GM23248 (cell line): Measurements from ENCODE around the gene MINDY3. TPM values are rescaled to one million over a fixed set of nuclear protein-coding genes. Genes with fewer than 3 reads are reported as not detected.

Experiments
- DNase-seq: peaks from one replicate; pipeline ENCODE4 v3.0.0-alpha.2; 2015
- H2AFZ ChIP-seq: fragments of 200-600 bp; sonication (generic); 2 replicates; pipeline ENCODE4 v1.6.1; 2016; ENCODE audit warnings: antibody characterized with exemption
- H3F3A ChIP-seq: fragments of 200-600 bp; sonication (generic); 2 replicates; pipeline ENCODE4 v1.6.1; 2016; ENCODE audit warnings: mild to moderate bottlenecking, antibody characterized with exemption, mixed run types; ENCODE audit not compliant: insufficient read depth
- H3K27ac ChIP-seq: fragments of 200-600 bp; sonication (generic); 2 replicates; pipeline ENCODE4 v1.5.1; 2016; ENCODE audit warnings: mild to moderate bottlenecking
- H3K27me3 ChIP-seq: fragments of 200-600 bp; sonication (generic); replicated peaks from 2 replicates; pipeline ENCODE4 v1.6.1; 2016; ENCODE audit warnings: mild to moderate bottlenecking; ENCODE audit not compliant: insufficient read depth
- H3K36me3 ChIP-seq: fragments of 200-600 bp; sonication (generic); 2 replicates; pipeline ENCODE4 v1.6.1; 2016; ENCODE audit warnings: low read depth, mild to moderate bottlenecking
- H3K4me1 ChIP-seq: fragments of 200-600 bp; sonication (generic); 2 replicates; pipeline ENCODE4 v1.6.1; 2016; ENCODE audit warnings: mild to moderate bottlenecking; ENCODE audit not compliant: insufficient read depth
- H3K4me2 ChIP-seq: fragments of 200-600 bp; sonication (generic); one replicate; pipeline ENCODE4 v1.6.1; 2016; ENCODE audit warnings: mild to moderate bottlenecking; ENCODE audit not compliant: unreplicated experiment
- H3K4me3 ChIP-seq: fragments of 200-600 bp; sonication (generic); 2 replicates; pipeline ENCODE4 v1.5.1; 2016; ENCODE audit warnings: mild to moderate bottlenecking
- H3K79me2 ChIP-seq: fragments of 200-600 bp; sonication (generic); 2 replicates; pipeline ENCODE4 v1.6.1; 2016; ENCODE audit warnings: mild to moderate bottlenecking; ENCODE audit not compliant: insufficient read depth
- H3K9ac ChIP-seq: fragments of 200-600 bp; sonication (generic); 2 replicates; pipeline ENCODE4 v1.6.1; 2016; ENCODE audit warnings: mild to moderate bottlenecking
- H3K9me2 ChIP-seq: fragments of 200-600 bp; sonication (generic); 2 replicates; pipeline ENCODE4 v1.6.1; 2016; ENCODE audit warnings: mixed run types, mild to moderate bottlenecking, moderate library complexity; ENCODE audit not compliant: insufficient read depth
- H3K9me3 ChIP-seq: fragments of 200-600 bp; sonication (generic); one replicate; pipeline ENCODE4 v1.6.1; 2017; ENCODE audit warnings: low read depth
- H4K20me1 ChIP-seq: fragments of 200-600 bp; sonication (generic); 2 replicates; pipeline ENCODE4 v1.6.0; 2016; ENCODE audit not compliant: insufficient read depth
- EZH2 ChIP-seq: fragments of 200-600 bp; sonication (generic); IDR thresholded peaks from 2 replicates; pipeline ENCODE4 v1.6.1; 2018; ENCODE audit warnings: antibody characterized with exemption, mild to moderate bottlenecking; ENCODE audit not compliant: insufficient read depth, poor library complexity, severe bottlenecking
- EZH2phosphoT487 ChIP-seq: fragments of 200-600 bp; sonication (generic); IDR thresholded peaks from 2 replicates; pipeline ENCODE4 v1.6.1; 2018; ENCODE audit warnings: antibody characterized with exemption, moderate library complexity, mild to moderate bottlenecking, low read depth; ENCODE audit not compliant: insufficient read depth
- WGBS, 2 experiments: methylation state at CpG; one replicate each; pipeline ENCODE4 v1.1.6; 2015 to 2017; ENCODE audit warnings: low lambda C conversion rate in 2 of 2, low coverage in 1 of 2; ENCODE audit errors: missing lambda C conversion rate in 2 of 2; 5-methylcytosine and 5-hydroxymethylcytosine counted together
- in situ Hi-C: fragments of 300-500 bp; cut with MboI; formaldehyde crosslinking; loops from 2 replicates; pipeline ENCODE4 v1.15.0; 2020
- polyA plus RNA-seq: library from polyadenylated mRNA; unstranded; fragments of >200 nt; fragmentation: Nextera tagmentation; extraction: Ambion mirVana; gene quantifications from 2 replicates; pipeline ENCODE4 v1.2.1, GENCODE V29; 2016
- total RNA-seq: library from RNA; depleted of rRNA; stranded (reverse); fragments of >200 nt; shearing (Covaris generic); gene quantifications from 2 replicates; pipeline ENCODE4 v1.2.3, GENCODE V29; 2014

MINDY3 gene
- total and polyA plus RNA-seq, 2 experiments from 2014 or later: 37.2 to 43.1 TPM

DNA sequence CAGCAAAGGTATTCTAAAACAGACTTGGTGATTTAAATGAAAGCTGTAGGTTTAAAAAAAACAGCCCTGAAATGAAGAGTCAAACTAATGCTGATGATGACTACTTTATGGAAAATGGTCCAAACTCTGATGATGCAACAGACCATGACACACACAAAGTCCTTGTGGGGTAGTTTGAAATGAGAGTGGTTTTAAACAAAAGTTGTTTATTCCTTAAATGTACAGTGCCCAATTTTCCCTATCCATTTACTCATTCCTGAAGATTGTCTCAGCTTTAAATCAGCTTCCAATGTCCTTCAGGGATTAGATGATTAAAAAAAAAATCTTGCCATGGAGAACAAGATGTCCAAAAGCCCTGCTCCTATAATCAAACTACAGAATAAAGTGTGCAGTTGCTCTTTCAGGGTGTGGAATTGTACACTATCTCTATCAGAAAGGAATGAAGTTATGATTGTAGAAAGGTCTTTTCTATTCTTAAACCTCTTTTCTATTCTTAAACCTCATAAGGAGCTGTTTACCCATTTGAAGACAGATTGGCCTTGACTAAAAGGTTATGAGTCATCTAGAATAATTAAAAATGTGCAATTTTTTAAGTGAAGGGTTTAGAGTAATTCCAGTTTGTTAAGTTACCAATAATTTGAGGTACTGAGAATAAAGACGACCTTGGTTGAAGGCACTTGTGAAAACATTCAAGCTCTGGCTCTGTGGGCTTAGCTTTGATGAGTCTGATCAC, 70.3 kb downstream of the MINDY3 start:
- no peak for TF ChIP-seq EZH2
- no peak for TF ChIP-seq EZH2phosphoT487
- Histone ChIP-seq H3F3A (peaks cover 50% of the 10 kb centered on the region), H2AFZ (peak overlapping the region; percentile 42), H4K20me1 (no peaks in the 10 kb centered on the region), H3K9me3 (no peaks in the 10 kb centered on the region), H3K27me3 (no peaks in the 10 kb centered on the region), H3K9ac (peak overlapping the region; percentile 58), H3K4me3 (peak overlapping the region; percentile 50), H3K36me3 (peaks cover 16% of the 10 kb centered on the region), H3K4me2 (peak overlapping the region; percentile 74), H3K4me1 (peaks cover 38% of the 10 kb centered on the region), H3K79me2 (peaks cover 5% of the 10 kb centered on the region; the same call in 1 of the 2 replicates), H3K27ac (peak overlapping the region; percentile 83), H3K9me2 (no peaks in the 10 kb centered on the region)
- peak; percentile 88 for DNase-seq
- in situ Hi-C loops: no loop called here
- 0 to 6% methylated on average over 1 of the region's 1 CpG for WGBS, 2 experiments

DNA sequence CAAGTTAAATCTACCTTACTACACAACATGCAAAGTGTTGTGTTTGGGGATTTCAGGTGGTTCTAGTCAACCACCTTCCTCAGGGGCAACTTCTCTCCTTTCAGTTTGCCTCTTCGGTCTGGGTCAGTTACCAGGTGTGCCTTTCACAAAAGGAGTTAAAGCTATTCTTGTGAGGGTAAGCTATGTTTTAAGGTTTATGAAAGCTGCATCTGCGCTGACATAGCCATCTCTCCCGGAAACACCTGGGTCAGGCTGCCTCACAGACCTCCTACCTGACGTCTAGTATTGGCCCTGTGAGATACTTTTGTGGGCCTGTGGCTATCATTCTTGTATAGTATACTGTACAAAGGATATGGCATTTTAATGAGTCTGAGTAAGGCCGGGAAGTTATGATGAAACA, 72.9 kb downstream of the MINDY3 start:
- peaks cover 34% of the 10 kb centered on the region for H3K4me1 ChIP-seq
- no peaks in the 10 kb centered on the region for H3K9me3 ChIP-seq
- no peak for DNase-seq
- no peak for TF ChIP-seq EZH2
- TF ChIP-seq EZH2phosphoT487: no peak
- H3K9me2 ChIP-seq: no peaks in the 10 kb centered on the region; the same call in 1 of the 2 replicates
- 96% methylated on average over 5 of the region's 5 CpGs for WGBS, 2 experiments
- no peak overlapping the region for H3K9ac ChIP-seq
- no peak overlapping the region for H2AFZ ChIP-seq
- no peak overlapping the region for H3K4me2 ChIP-seq
- H3K79me2 ChIP-seq: peaks cover 5% of the 10 kb centered on the region; the same call in 1 of the 2 replicates
- H4K20me1 ChIP-seq: no peaks in the 10 kb centered on the region
- H3F3A ChIP-seq: peaks cover 42% of the 10 kb centered on the region
- in situ Hi-C loops: no loop called here
- no peaks in the 10 kb centered on the region for H3K27me3 ChIP-seq
- H3K27ac ChIP-seq: no peak overlapping the region
- peaks cover 9% of the 10 kb centered on the region for H3K36me3 ChIP-seq
- H3K4me3 ChIP-seq: no peak overlapping the region

DNA sequence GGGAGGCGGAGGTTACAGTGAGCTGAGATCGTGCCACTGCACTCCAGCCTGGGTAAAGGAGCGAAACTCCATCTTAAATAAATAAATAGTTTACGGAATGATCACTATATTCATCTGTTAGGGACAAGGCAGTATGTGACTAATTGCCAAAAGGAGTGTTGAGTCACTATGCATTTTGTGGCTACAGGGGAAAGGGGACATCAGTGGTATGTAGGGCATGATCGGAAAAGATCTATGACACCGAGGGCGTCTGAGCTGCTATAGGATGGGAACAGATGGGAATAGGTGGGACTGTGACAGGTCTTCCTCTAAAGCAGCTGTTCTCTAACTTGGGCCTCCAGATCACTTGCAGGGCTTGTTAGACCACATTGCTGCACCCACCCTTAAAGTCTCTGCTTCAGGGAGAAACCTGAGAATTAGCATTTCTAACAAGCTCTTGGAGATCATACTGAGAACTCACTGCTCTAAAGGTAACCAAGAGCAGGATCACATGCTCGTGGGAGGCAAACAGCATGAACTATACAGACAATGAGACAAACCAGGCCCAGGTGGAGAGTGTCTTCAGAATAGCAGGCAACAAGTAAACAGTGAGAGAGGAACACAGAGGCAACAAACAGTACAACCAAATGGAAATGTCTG, 75.5 kb downstream of the MINDY3 start:
- Histone ChIP-seq H4K20me1 (no peaks in the 10 kb centered on the region), H3K27ac (no peak overlapping the region), H3K9me2 (no peaks in the 10 kb centered on the region; the same call in 1 of the 2 replicates), H3K27me3 (no peaks in the 10 kb centered on the region), H3K9ac (no peak overlapping the region), H2AFZ (no peak overlapping the region), H3F3A (peaks cover 15% of the 10 kb centered on the region), H3K4me3 (no peak overlapping the region), H3K9me3 (no peaks in the 10 kb centered on the region), H3K79me2 (peaks cover 5% of the 10 kb centered on the region; the same call in 1 of the 2 replicates), H3K36me3 (peaks cover 21% of the 10 kb centered on the region), H3K4me2 (no peak overlapping the region), H3K4me1 (peaks cover 18% of the 10 kb centered on the region)
- 93 to 95% methylated on average over 8 of the region's 8 CpGs for WGBS, 2 experiments
- peak; percentile 4 for DNase-seq
- in situ Hi-C loops: no loop called here
- TF ChIP-seq EZH2 (no peak), EZH2phosphoT487 (no peak)

DNA sequence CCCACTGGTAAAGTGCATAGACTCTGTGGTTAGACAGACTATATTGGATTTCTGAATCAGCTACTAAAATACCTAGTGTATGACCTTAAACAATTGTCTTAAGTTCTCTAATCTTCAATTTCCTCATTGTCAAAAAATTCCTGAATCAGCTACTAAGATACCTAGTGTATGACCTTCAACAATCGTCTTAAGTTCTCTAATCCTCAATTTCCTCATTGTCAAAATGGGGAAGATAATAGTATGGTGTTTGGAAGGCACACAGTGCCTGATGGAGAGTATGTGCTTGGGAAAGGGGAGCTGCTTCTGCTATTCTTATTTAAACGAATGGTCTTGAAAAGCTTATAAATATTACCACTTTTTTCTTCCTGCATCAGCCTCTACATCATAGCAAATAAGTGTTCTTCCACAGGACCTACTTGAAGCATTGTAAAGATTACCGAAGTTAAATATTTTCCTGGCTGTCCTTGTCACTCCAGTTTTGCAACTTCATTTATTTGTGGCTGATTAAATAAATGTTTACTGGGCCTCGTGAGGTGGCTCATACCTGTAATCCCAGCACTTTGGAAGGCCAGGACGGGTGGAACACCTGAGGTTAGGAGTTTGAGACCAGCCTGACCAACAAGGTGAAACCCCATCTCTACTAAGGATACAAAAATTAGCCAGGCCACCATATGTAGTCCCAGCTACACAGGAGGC, 76.2 kb downstream of the MINDY3 start:
- Histone ChIP-seq H3K36me3 (peaks cover 21% of the 10 kb centered on the region), H3K4me1 (peaks cover 11% of the 10 kb centered on the region), H3K4me3 (no peak overlapping the region), H3K9me2 (no peaks in the 10 kb centered on the region; the same call in 1 of the 2 replicates), H3K4me2 (no peak overlapping the region), H4K20me1 (no peaks in the 10 kb centered on the region), H3K79me2 (peaks cover 5% of the 10 kb centered on the region; the same call in 1 of the 2 replicates), H3K27ac (no peak overlapping the region), H3K27me3 (no peaks in the 10 kb centered on the region), H3F3A (peaks cover 8% of the 10 kb centered on the region), H2AFZ (no peak overlapping the region), H3K9me3 (no peaks in the 10 kb centered on the region), H3K9ac (no peak overlapping the region)
- no peak for TF ChIP-seq EZH2phosphoT487
- TF ChIP-seq EZH2: no peak
- in situ Hi-C loops: no loop called here
- no peak for DNase-seq
- WGBS, 2 experiments: 91 to 95% methylated on average over 5 of the region's 5 CpGs
